GM19025 (cell line): ENCODE results near the gene ENOX2.

Source experiments
- ATAC-seq: cut with Tn5 transposase; IDR thresholded peaks from one replicate; pipeline ENCODE4 v1.9.1; 2021; ENCODE audit warnings: mild to moderate bottlenecking, low read depth, moderate library complexity; ENCODE audit not compliant: unreplicated experiment

ENOX2 gene

DNA sequence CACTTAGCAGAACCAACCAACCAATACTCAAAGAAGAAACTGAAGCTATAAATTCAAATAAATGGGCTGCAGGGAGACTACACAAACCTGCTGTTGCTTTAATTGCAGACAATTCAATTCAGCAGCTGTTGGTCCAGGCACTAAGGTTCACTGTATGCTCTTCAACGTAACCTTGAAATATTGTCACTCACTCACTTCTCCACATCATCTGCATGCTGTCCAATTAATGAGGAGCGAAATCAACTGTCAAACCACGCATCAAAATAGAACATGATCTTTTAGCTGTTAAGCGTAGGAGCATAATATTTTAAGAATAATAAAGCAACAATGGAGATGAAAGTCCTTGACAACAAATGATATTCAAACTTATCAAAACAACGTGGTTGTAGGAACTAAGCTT, 17.0 kb downstream of the ENOX2 start:
- no peak for ATAC-seq

DNA sequence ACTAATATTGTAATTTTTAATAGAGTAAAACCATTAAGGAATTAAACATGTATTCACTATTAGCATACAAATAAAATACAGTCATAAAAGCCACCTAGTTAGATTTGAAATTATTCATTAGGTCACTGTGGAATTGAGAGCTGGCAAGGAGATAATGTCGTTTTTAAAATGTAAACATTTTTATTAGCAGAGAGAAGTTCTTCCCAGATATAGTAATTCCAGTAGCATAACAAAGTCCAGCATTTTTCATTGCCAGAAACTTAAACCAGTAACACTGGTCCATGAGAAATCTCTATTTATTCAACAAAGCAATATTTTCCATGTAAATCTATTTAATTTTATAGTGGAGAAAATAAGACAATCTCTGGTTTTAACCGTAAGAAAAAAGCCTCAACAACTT, 17.5 kb downstream of the ENOX2 start:
- ATAC-seq, result no peak

GRCh38 chrX:130884627-130885026, 18.4 kb downstream of the ENOX2 start:
- no peak for ATAC-seq

DNA sequence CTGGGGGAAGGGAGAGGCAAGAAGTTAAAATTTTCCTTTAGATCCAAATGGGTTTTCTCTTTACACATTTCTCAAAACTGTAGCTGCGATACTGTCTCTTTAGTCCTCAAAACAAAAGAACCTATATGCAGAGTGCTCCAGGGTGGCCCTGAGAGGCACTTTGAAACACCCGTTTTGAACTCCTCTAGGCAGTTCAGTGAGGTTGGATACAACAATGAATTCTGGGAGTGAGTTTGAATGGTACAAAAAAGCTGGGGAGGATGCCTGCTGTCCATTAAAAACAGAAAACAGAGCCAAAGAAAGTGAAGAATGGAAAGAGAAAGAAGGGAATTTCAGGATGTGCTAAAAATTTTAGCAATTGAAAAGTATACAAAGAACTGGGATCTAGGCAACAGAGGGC, 23.1 kb downstream of the ENOX2 start:
- ATAC-seq, result no peak

GRCh38 chrX:130878350-130879341, 24.4 kb downstream of the ENOX2 start:
- ATAC-seq, result no peak

DNA sequence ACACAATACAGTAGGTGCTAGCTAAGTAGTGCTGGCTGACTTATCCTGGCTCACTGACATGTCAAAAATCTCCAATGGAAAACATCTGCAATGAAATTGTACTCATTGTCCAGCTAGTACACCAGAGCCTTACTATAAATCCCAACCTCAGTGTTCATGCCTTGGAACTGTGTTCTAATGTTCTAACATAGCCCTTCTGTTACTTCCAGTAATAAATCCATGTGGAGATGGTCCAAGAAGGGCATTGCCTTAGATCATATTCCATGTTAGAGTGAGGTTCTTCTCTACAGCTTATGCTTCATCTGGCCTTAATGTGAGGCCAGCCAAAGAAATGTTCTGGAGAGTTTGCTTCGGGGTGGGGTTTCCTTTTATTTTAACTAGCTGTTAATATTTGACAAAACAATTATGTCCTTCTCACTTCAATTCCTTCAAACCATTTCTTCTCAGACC, 25.1 kb downstream of the ENOX2 start:
- ATAC-seq, result no peak

DNA sequence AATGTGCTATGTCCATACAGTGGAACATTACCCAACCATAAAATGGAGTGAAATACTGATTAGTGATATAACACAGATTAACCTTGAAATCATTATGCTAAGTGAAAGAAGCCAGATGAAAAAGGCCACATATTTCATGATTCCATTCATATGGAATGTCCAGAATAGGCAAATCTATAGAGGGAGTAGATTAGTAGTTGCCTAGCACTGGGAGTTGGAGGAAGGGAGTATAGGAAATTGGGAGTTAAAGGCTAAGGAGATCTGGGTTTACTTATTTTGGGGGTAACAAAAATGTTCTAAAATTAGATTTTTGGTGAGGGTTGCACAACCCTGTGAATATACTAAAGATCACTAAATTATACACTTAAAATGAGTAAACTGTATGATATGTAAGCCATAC, 26.8 kb downstream of the ENOX2 start:
- ATAC-seq, result no peak

DNA sequence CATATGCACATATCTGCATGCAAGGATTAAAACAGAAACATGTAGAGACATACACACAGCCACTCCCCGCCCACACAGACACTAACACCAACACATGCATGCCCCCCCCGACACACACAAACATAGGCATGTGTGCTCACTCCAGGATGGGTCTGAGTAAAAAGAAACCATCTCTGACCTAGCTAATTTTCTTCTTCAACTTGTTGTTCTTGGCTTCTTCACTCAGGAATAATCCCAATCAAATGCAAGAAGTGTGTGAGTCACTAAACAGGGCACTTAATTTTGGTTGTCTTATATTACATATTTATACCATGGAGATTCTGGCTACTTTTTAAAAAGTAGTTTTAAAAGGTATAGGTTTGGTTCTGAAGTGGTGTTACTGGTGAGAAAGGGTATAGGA, 28.3 kb downstream of the ENOX2 start:
- ATAC-seq, result no peak

DNA sequence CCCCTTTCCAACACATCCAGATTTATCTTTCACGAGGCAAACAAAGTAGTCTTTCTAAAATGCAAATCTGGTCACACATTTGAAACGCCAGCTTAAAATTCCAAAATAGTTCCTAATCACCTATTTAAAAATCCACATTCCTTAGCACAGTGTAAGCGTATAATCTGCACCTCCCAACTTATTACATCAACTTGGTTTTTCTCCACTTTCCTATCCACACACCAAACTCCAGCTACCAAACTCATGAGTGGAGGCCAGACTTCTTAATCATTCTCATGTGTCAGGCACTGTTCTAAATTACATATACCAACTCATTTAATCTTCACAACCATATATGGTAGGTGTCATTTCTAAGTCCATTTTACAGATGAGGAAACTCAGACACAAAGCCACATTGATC, 33.8 kb downstream of the ENOX2 start:
- no peak for ATAC-seq

DNA sequence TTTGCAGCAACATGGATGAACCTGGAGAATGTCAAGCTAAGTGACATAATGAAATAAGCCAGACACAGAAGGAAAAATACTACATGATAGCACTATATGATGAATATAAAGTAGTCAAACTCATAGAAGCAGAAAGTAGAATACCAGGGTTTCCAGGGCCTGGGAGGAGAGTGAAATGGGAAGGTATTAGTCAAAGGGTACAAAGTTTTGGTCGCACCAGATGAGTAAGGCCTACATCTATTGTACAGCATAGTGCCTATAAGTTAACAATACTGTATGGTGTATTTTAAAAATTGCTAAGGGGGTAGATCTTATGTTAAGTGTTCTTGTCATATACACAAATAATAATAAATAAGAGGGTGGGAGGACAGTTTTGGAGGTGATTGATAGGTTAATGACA, 41.5 kb downstream of the ENOX2 start:
- no peak for ATAC-seq

DNA sequence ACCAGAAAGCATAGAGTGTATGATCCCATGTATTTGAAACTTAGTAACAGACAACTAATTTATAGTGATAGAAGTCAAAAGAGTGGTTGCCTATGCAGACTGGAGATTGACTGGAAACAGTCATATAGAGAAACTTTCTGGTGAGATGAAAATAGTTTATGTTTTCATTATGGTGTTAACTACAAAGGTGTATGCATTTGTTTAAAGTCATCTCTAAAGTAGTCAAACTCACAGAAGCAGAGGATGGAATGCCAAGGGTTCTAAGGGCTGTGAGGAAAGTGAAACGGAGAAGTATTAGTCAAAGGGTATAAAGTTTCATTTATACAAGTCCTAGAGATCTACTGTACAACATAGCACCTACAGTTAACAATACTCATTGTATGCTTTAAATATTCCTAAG, 45.8 kb downstream of the ENOX2 start:
- ATAC-seq, result peak; percentile 87

- no peak for ATAC-seq
These were observed 51.4 kb downstream of the ENOX2 start for GRCh38 chrX:130851569-130851968.

- ATAC-seq, result peak; percentile 79
These were observed 54.2 kb downstream of the ENOX2 start for GRCh38 chrX:130848763-130849162.

GRCh38 chrX:130846746-130847145, 56.3 kb downstream of the ENOX2 start:
- ATAC-seq, result no peak

GRCh38 chrX:130841776-130842175, 61.2 kb downstream of the ENOX2 start:
- ATAC-seq, result no peak

DNA sequence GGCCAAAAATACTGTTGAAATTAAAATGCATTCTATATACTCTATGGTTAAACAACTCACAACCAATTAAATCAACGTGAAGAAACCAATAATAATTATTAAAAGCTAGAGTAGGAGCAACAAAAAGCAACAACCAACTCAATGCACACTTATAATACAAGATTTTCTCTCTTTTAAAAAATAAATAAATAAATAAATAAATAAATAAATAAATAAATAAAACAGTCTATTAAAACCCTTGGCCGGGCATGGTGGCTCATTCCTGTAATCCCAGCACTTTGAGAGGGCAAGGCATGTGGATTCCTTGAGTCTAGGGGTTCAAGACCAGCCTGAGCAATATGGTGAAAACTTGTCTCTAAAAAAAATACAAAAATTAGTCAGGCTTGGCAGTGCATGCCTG, 62.7 kb downstream of the ENOX2 start:
- no peak for ATAC-seq

- ATAC-seq, result no peak
These were observed 66.6 kb downstream of the ENOX2 start for GRCh38 chrX:130836447-130836846.

DNA sequence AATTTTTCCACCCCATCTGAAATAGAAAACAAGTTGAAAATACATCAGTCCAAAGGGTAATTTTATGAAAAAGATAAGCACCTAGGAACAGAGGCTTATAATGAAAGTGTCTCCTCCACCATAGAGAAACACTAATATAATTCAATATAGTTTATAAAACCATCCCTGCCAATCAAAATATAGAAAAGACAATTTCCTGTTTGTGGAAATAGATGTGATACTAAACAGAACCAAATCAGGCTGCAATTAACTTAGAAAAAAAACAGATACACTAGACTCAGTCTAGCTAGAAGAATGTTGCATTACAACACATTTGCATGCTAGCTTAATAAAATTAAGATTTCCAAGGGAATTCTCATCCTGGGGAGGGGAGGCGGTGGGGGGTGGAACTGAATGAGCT, 68.2 kb downstream of the ENOX2 start:
- ATAC-seq, result no peak

DNA sequence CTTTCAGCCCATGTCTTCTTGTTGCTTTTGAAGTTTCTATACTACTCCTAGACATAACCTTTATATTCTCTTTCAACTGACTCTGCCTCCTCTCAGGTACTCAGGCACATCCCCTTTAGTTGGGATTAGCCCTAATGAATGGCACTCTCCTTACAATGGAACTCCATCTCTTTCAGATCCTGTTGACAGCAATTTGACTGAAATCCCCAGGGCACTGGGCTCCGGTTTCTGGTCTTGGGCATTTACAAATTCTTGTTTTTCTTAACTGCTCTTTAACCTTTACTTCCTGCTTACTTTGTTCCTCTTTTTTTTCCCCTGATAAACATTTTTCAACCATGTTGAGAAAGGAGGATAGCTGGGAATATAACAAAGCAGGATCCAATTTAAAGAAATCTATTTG, 68.9 kb downstream of the ENOX2 start:
- no peak for ATAC-seq

GRCh38 chrX:130831347-130831722, 71.7 kb downstream of the ENOX2 start:
- ATAC-seq, result no peak

DNA sequence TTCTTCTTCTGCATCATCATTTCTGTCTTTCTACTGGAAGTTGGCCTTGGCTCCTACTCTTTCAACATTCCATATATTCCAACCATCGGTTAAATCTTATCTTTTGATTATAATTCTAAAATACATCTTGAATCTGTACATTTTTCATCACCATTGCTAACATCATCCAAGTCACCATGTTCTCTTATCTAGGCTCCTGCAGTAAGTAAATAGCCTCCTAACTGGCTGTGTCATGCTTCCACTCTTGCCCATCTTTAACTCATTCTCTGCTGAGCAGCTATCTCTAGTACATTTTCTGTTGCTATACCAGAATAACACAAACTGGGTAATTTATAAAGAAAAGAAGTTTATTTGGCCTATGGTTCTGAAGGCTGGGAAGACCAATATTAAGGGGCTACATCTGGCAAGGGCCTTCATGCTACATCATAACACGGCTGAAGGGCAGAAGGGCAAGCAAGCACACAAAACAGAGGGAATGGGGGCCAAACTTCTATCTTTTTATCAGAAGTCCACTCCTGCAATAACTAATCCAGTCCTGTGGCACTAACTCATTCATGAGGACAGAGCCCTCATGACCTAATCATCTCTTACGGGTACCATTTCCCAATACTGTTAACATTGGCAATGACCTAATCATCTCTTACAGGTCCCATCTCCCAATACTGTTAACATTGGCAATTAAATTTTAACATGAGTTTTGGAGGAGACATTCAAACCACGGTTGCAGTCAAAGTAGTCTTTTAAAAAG, 72.2 kb downstream of the ENOX2 start:
- no peak for ATAC-seq
